ENCODE results near the gene USP6NL. TPM values are rescaled to one million over a fixed set of nuclear protein-coding genes. Genes with fewer than 3 reads are reported as not detected.
"Not testable (repeated sequence)": the region's sequence is repeated elsewhere in the genome, so short reads cannot be mapped to it uniquely, and the experiment has no call there.

Gene USP6NL
- total RNA-seq, 2 experiments from 2014 or later, result 2.3 to 2.5 TPM

DNA sequence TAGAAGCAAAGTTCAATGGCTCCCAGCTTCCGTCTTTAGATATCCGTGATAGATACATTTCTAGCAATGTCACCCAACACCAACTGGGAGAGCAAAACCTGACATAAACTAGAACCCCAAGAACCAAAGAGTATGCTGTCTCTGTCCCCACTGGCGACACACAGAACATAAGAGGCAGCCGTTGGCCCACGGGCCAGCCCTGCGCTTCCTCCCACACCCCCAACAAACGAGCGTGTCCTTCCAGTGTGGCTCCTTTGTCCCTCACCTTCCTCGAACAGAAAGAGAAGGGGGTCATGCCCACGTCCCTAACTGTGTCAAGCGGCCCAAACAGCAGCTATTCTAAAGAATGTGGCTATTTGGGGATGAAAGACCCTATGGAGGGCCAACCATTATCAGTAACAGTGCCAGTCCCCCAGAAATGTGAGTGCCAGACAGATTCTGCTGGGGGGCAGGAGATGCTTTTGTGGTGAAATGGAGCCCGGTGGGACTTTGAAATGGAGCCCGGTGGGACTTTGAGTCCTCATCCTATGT, 171.9 kb downstream of the USP6NL start:
- TF ChIP-seq, protein P1, sequence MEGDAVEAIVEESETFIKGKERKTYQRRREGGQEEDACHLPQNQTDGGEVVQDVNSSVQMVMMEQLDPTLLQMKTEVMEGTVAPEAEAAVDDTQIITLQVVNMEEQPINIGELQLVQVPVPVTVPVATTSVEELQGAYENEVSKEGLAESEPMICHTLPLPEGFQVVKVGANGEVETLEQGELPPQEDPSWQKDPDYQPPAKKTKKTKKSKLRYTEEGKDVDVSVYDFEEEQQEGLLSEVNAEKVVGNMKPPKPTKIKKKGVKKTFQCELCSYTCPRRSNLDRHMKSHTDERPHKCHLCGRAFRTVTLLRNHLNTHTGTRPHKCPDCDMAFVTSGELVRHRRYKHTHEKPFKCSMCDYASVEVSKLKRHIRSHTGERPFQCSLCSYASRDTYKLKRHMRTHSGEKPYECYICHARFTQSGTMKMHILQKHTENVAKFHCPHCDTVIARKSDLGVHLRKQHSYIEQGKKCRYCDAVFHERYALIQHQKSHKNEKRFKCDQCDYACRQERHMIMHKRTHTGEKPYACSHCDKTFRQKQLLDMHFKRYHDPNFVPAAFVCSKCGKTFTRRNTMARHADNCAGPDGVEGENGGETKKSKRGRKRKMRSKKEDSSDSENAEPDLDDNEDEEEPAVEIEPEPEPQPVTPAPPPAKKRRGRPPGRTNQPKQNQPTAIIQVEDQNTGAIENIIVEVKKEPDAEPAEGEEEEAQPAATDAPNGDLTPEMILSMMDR (IDR thresholded peaks at IDR 0.05), result no peak
- no peaks in the 10 kb centered on the region for H3K36me3 Mint-ChIP-seq (ENCODE audit: low read depth)
- POLR2A ChIA-PET, result no interaction called here
- DNase-seq (no peak), ATAC-seq (no peak)
- peak overlapping the region; percentile 83 for H3K27ac Mint-ChIP-seq
- H3K9me3 Mint-ChIP-seq, result no peaks in the 10 kb centered on the region
- H3K4me1 Mint-ChIP-seq (ENCODE audit: low read depth), result peaks cover 28% of the 10 kb centered on the region
- no peaks in the 10 kb centered on the region for H3K27me3 Mint-ChIP-seq
- CTCF ChIA-PET, result interaction anchor here (0.6 kb wide), 1 partner anchor 38 kb away, joined by 3 read pairs; no protein-coding TSS in a partner anchor
- H3K4me3 Mint-ChIP-seq, result no peak overlapping the region
- intact Hi-C loops (cut with micrococcal nuclease), result no loop called here

DNA sequence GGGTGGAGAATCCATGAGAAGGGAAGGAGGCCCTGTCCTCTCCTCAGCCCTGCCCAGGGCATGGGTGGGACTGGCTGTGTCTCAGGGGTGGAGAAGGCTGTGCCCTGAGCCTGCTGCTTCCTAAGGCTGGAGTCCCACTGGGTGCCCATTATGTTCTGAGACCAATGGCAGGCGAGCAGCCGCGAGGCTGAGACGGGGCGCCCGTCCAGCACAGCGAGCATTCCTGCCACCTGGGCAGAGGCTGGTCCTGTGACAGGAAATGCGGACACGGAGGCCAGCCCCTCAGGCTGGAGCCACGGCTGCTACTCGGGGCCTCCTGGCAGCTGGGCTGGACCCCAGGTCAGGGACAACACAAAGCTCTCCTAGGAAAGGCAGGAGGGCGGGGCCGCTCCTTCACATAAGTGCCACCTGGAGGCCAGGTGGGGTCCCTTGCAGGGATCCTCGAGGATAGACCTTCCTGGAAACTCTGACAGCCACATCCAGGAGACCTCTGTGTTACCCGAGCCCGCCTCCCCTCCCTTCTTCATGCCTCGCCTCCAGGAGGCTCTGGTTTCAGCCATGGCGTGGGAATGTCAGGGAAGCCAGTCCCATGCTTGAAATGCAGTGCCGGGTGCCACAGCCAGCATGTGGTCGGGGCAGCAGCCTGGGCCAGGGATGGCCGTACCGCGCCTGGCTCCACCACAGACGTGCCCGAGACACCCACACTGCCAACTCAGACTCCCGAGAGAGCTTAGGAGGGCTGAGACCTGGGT, 173.9 kb downstream of the USP6NL start:
- H3K9me3 Mint-ChIP-seq, result no peaks in the 10 kb centered on the region
- CTCF ChIA-PET, result no interaction called here
- no peaks in the 10 kb centered on the region for H3K27me3 Mint-ChIP-seq
- DNase-seq (no peak), ATAC-seq (no peak)
- TF ChIP-seq, protein P1 (IDR thresholded peaks at IDR 0.05), result no peak
- intact Hi-C loops (cut with micrococcal nuclease), result no loop called here
- H3K4me3 Mint-ChIP-seq, result no peak overlapping the region
- H3K4me1 Mint-ChIP-seq (ENCODE audit: low read depth), result peaks cover 28% of the 10 kb centered on the region
- no peaks in the 10 kb centered on the region for H3K36me3 Mint-ChIP-seq (ENCODE audit: low read depth)
- H3K27ac Mint-ChIP-seq, result no peak overlapping the region
- POLR2A ChIA-PET, result no interaction called here

GRCh38 chr10:11436445-11436844, 175.0 kb downstream of the USP6NL start:
- H3K27me3 Mint-ChIP-seq; H3K4me3 Mint-ChIP-seq; intact Hi-C loops (cut with micrococcal nuclease); ATAC-seq; H3K27ac Mint-ChIP-seq; H3K9me3 Mint-ChIP-seq; CTCF ChIA-PET; POLR2A ChIA-PET; DNase-seq; H3K36me3 Mint-ChIP-seq (ENCODE audit: low read depth): not testable (repeated sequence)
- peaks cover 26% of the 10 kb centered on the region for H3K4me1 Mint-ChIP-seq (ENCODE audit: low read depth)

DNA sequence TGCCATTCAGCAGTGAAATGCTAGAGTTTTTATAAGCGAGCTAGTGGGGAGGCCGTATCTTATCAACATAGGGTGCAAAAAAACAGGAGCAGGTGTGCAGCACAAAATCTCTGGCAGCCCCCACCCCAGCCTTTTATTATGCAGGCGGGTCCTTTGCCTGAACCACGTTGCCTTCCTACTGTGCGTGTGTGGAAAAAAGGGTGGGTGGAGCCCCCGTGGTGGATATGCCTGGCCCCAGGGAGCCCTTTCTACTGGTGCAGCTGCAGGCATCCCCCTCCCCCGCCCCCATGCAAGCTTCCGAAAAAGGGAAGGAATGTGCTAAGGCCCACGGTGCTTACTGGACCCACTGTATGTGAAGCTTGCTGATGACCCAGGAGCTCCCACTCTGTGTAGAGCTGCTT, 175.9 kb downstream of the USP6NL start:
- Mint-ChIP-seq H3K4me3 (no peak overlapping the region), H3K4me1 (ENCODE audit: low read depth) (peaks cover 17% of the 10 kb centered on the region), H3K36me3 (ENCODE audit: low read depth) (no peaks in the 10 kb centered on the region), H3K27me3 (no peaks in the 10 kb centered on the region), H3K9me3 (no peaks in the 10 kb centered on the region), H3K27ac (no peak overlapping the region)
- DNase-seq (no peak), ATAC-seq (no peak)
- intact Hi-C loops (cut with micrococcal nuclease), result no loop called here
- ChIA-PET CTCF (no interaction called here), POLR2A (no interaction called here)
- TF ChIP-seq, protein P1 (IDR thresholded peaks at IDR 0.05), result no peak

GRCh38 chr10:11434324-11434723, 177.1 kb downstream of the USP6NL start:
- no peak for ATAC-seq
- intact Hi-C loops (cut with micrococcal nuclease), result no loop called here
- Mint-ChIP-seq H3K4me1 (ENCODE audit: low read depth) (peaks cover 5% of the 10 kb centered on the region), H3K27ac (no peak overlapping the region), H3K27me3 (no peaks in the 10 kb centered on the region), H3K36me3 (ENCODE audit: low read depth) (no peaks in the 10 kb centered on the region), H3K9me3 (no peaks in the 10 kb centered on the region), H3K4me3 (no peak overlapping the region)
- CTCF ChIA-PET, result no interaction called here
- TF ChIP-seq, protein P1 (IDR thresholded peaks at IDR 0.05), result peak; percentile 31
- DNase-seq, result no peak
- POLR2A ChIA-PET, result no interaction called here
